ENCODE results near the gene CENPN.
A peak's percentile ranks its signal among the peaks of the same experiment; 100 is the strongest.

CENPN gene

GRCh38 chr16:81040131-81040530 lies 33.1 kb downstream of the CENPN start:
- Mint-ChIP-seq H3K36me3 (peaks cover 25% of the 10 kb centered on the region), H3K9me3 (no peaks in the 10 kb centered on the region), H3K4me1 (peaks cover 44% of the 10 kb centered on the region), H3K27ac (peak overlapping the region; percentile 7), H3K27me3 (no peaks in the 10 kb centered on the region), H3K4me3 (no peak overlapping the region)

DNA sequence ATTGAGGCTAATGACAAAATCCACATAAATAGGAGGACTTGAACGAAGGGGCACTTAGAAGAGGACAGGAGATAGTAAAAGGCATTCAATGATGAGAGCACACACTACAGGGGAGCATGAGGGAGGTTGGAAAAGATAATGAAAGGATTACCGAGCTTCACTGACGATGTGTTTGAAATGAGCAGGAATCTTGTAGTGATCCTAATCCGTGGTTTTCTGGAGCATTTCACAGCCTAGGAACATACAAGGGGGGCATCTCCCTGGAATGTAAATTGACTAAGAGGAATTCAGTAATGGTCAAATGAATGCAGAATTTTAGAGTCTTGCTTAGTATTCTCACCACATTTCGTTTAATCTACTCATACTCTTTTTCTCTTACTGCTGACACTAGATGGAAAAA lies 33.8 kb downstream of the CENPN start:
- no peak overlapping the region for H3K4me3 Mint-ChIP-seq
- H3K9me3 Mint-ChIP-seq: no peaks in the 10 kb centered on the region
- peak overlapping the region; percentile 7 for H3K27ac Mint-ChIP-seq
- peaks cover 28% of the 10 kb centered on the region for H3K36me3 Mint-ChIP-seq
- H3K4me1 Mint-ChIP-seq: peaks cover 41% of the 10 kb centered on the region
- H3K27me3 Mint-ChIP-seq: no peaks in the 10 kb centered on the region

DNA sequence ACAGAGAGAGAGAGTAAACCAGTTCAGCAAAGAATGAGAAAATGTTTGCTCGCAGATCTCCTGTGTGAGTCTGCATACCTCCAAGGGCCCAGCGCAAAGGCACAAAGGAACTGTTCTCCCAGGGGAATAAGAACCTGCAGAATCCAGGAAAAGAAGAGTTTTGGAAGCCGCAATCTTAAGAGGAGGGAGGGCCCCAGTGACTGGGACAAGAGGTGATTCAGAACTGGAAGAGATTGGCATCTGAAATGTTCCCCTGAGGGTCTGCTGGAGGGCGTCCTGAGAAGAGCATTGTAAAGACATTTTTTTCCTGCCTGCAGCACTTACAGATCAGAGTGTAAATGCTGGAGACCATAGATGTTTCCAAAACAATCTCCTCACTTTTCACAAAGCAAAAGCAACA lies 34.7 kb downstream of the CENPN start:
- Mint-ChIP-seq H3K4me3 (no peak overlapping the region), H3K4me1 (peaks cover 38% of the 10 kb centered on the region), H3K36me3 (peaks cover 28% of the 10 kb centered on the region), H3K27ac (peak overlapping the region; percentile 82), H3K9me3 (no peaks in the 10 kb centered on the region), H3K27me3 (no peaks in the 10 kb centered on the region)

- H3K36me3 Mint-ChIP-seq: peaks cover 28% of the 10 kb centered on the region
- no peak overlapping the region for H3K4me3 Mint-ChIP-seq
- no peak overlapping the region for H3K27ac Mint-ChIP-seq
- H3K4me1 Mint-ChIP-seq: peaks cover 27% of the 10 kb centered on the region
- no peaks in the 10 kb centered on the region for H3K27me3 Mint-ChIP-seq
- no peaks in the 10 kb centered on the region for H3K9me3 Mint-ChIP-seq
Measured at GRCh38 chr16:81042821-81043220, 35.8 kb downstream of the CENPN start.

DNA sequence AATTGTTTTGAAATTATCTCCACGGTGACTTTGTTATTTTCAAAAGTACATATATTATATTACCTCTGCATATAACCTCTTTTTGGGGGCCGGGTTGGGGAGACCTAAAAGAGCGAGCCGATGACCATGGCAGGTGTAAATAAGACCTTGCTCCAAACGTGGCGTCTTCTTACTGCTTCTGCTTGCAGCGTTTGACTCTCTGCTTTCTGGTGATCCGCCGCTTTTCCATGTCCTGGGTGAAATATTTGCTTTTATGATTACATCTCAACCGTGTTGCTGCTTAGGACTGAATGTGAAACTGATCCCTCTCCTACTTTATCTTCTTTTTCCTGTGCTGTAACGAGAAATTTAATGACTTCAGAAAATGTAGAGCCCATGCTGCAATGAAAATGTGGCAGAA lies 46.7 kb downstream of the CENPN start:
- Mint-ChIP-seq H3K4me3 (no peak overlapping the region), H3K36me3 (peaks cover 6% of the 10 kb centered on the region), H3K9me3 (peaks cover 11% of the 10 kb centered on the region), H3K27me3 (no peaks in the 10 kb centered on the region), H3K27ac (no peak overlapping the region), H3K4me1 (no peaks in the 10 kb centered on the region)

GRCh38 chr16:81060576-81061306 lies 53.7 kb downstream of the CENPN start:
- Mint-ChIP-seq H3K36me3 (no peaks in the 10 kb centered on the region), H3K9me3 (no peaks in the 10 kb centered on the region), H3K4me3 (no peak overlapping the region), H3K4me1 (no peaks in the 10 kb centered on the region), H3K27ac (no peak overlapping the region), H3K27me3 (no peaks in the 10 kb centered on the region)

- H3K27ac Mint-ChIP-seq: no peak overlapping the region
- no peaks in the 10 kb centered on the region for H3K4me1 Mint-ChIP-seq
- no peak overlapping the region for H3K4me3 Mint-ChIP-seq
- no peaks in the 10 kb centered on the region for H3K9me3 Mint-ChIP-seq
- H3K27me3 Mint-ChIP-seq: no peaks in the 10 kb centered on the region
- no peaks in the 10 kb centered on the region for H3K36me3 Mint-ChIP-seq
Measured at GRCh38 chr16:81061307-81061640, 54.3 kb downstream of the CENPN start.

DNA sequence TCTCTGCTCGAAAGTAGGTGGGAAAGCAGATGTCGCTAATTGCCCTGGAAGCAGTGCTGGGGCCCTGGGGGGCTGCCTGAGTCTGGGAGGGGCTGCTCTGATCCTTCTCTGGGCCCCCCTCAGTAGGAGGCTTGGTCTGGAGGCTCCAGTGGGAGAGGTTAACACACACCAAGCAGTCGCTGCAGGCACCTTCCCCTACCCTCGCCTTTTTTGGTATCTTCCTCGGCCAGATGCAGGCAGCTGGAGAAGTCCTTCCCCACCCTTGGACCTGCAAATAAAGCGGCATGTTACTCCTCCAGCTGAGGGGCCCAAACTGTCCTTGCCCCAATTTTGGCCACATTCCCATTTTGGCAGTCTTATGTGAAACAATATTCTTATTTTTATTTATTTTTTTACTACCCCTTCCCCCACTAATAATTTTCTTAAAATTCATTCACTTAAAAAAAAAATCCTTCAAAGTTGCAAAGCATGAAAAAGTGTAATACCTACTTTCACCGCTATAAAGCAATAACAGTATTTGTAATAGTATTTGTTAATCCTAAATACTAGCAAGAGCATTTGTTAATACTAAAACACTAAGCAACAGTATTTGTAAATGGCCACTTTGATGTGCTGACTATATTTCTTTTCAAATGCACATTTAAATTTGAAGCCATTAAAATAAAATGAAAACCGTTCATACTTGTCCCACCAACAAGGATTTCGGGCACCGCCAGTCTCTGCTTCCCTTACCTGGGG lies 55.0 kb downstream of the CENPN start:
- Mint-ChIP-seq H3K27ac (no peak overlapping the region), H3K4me1 (peaks cover 2% of the 10 kb centered on the region), H3K36me3 (no peaks in the 10 kb centered on the region), H3K4me3 (no peak overlapping the region), H3K9me3 (no peaks in the 10 kb centered on the region), H3K27me3 (no peaks in the 10 kb centered on the region)

DNA sequence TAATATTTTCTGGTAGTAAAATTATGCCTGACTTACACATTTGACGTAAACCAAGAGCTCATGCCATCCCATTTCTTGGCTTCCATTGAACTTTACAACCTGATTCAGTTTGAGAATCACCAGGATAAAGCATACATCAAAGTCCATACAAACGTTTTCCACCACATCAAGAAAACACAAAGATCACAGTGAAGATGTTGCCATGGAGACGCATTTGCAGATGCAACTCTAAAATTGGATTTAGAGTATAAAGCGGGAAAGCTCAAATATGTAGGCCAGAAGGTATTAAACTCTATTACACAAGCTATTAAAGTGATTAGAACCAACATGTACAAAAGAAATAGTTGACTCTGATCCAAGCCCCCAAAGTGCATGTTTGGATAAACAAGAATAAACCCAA lies 59.7 kb downstream of the CENPN start:
- Mint-ChIP-seq H3K4me3 (no peak overlapping the region), H3K9me3 (no peaks in the 10 kb centered on the region), H3K27me3 (no peaks in the 10 kb centered on the region), H3K4me1 (peaks cover 4% of the 10 kb centered on the region), H3K36me3 (no peaks in the 10 kb centered on the region), H3K27ac (no peak overlapping the region)

DNA sequence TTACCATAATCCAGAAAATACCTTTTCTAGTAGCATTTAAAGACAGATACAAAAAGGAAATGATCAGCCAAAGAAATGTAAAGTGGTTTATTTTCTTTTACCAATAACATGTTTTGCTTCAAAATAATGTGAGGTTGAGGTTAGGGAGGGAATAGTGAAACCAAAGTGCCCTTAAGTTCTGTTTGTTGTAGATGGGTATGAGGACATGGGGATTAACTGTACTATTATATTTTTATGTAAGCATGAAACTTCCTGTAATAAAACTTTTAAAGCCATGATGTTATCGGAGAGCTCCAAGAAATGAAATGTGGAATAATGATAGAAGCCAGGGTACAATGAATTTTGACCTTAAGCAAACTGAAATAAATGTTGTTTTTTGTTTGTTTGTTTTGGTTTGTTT lies 60.2 kb downstream of the CENPN start:
- H3K4me3 Mint-ChIP-seq: no peak overlapping the region
- H3K4me1 Mint-ChIP-seq: peaks cover 4% of the 10 kb centered on the region
- no peaks in the 10 kb centered on the region for H3K9me3 Mint-ChIP-seq
- no peak overlapping the region for H3K27ac Mint-ChIP-seq
- no peaks in the 10 kb centered on the region for H3K36me3 Mint-ChIP-seq
- no peaks in the 10 kb centered on the region for H3K27me3 Mint-ChIP-seq

- peaks cover 4% of the 10 kb centered on the region for H3K4me1 Mint-ChIP-seq
- no peaks in the 10 kb centered on the region for H3K27me3 Mint-ChIP-seq
- no peaks in the 10 kb centered on the region for H3K36me3 Mint-ChIP-seq
- no peak overlapping the region for H3K4me3 Mint-ChIP-seq
- no peak overlapping the region for H3K27ac Mint-ChIP-seq
- no peaks in the 10 kb centered on the region for H3K9me3 Mint-ChIP-seq
Measured at GRCh38 chr16:81069063-81069462, 62.0 kb downstream of the CENPN start.

DNA sequence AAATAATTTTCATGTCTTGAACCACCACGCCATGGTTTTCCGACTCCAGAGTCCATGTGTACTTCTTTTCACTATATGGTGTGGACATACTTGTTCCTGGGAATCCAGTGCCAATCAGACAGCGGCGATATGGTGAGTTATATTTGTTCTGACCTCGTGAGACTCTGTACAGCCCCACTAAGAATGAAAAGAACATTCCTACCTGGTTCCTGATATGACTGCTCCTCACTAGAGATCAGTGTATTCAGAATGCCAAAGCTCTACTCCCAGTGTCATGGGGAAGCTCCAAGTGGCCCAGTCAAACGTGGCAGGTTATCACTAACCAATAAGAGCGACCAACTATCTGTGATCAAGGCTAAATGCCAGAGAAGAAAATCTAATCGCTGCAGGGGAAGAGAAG lies 64.0 kb downstream of the CENPN start:
- Mint-ChIP-seq H3K4me1 (peaks cover 4% of the 10 kb centered on the region), H3K27me3 (no peaks in the 10 kb centered on the region), H3K27ac (no peak overlapping the region), H3K4me3 (no peak overlapping the region), H3K36me3 (no peaks in the 10 kb centered on the region), H3K9me3 (no peaks in the 10 kb centered on the region)

GRCh38 chr16:81071805-81072204 lies 64.8 kb downstream of the CENPN start:
- no peaks in the 10 kb centered on the region for H3K27me3 Mint-ChIP-seq
- H3K9me3 Mint-ChIP-seq: no peaks in the 10 kb centered on the region
- no peaks in the 10 kb centered on the region for H3K36me3 Mint-ChIP-seq
- H3K4me3 Mint-ChIP-seq: no peak overlapping the region
- H3K27ac Mint-ChIP-seq: no peak overlapping the region
- peaks cover 4% of the 10 kb centered on the region for H3K4me1 Mint-ChIP-seq

DNA sequence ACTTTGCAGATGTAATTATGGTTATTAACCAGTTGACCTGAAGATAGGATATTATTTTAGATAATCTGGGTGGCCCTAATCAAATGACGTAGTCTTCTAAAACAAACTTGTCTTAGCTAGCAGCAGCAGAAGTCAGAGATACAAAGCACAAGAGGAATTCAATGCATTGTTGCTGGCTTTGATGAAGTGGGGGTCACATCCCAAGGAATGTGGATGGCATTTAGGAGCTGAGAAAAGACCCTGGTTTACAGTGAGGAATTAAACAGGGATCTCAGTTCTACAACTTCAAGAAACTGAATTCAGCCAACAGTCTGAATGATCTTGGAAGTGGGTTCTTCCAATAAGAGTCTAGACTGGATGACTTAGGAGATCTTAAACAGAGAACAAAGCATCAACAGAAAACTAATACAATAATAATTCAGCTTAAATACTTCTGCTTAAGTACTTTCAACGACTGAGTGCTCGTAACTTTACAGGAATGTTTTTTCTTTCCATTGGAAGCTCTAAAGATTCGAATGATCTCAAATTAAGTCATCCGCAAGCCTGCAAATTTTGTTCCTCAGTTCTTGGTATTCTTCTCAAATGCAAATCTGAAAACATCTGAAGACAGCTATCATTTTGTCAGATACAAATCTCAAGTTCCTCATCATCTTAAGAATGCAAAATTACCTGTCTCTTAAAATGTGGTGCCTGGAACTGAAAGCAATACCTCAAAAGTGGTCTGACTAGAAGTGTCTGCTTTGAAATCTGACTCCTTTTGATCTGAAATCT lies 66.7 kb downstream of the CENPN start:
- H3K27ac Mint-ChIP-seq: no peak overlapping the region
- H3K9me3 Mint-ChIP-seq: no peaks in the 10 kb centered on the region

GRCh38 chr16:81076566-81077075 lies 69.6 kb downstream of the CENPN start:
- no peaks in the 10 kb centered on the region for H3K4me1 Mint-ChIP-seq
- H3K27me3 Mint-ChIP-seq: no peaks in the 10 kb centered on the region
- no peaks in the 10 kb centered on the region for H3K36me3 Mint-ChIP-seq
- H3K27ac Mint-ChIP-seq: no peak overlapping the region
- no peaks in the 10 kb centered on the region for H3K9me3 Mint-ChIP-seq
- H3K4me3 Mint-ChIP-seq: no peak overlapping the region

More for the DNA sequence above, 66.7 kb downstream of the CENPN start:
- H3K27me3 Mint-ChIP-seq: no peaks in the 10 kb centered on the region
- no peak overlapping the region for H3K4me3 Mint-ChIP-seq
- H3K36me3 Mint-ChIP-seq: no peaks in the 10 kb centered on the region
- H3K4me1 Mint-ChIP-seq: no peaks in the 10 kb centered on the region
